SK-N-SH (cell line): ENCODE data around the gene CRIP3. TPM values are rescaled to one million over a fixed set of nuclear protein-coding genes. Genes with fewer than 3 reads are reported as not detected.

Experiments used
- CTCF ChIA-PET: fragments of 300-600, 350-600 bp; formaldehyde crosslinking; extraction: SDS; loops from one replicate; lab custom pipeline; 2021; lab: Yijun Ruan, JAX
- POLR2A ChIA-PET: fragments of 350-600 bp; sonication (Branson Sonifier 250); formaldehyde crosslinking; extraction: SDS; loops from one replicate; lab custom pipeline; 2020; ENCODE audit warnings: antibody characterized with exemption, inconsistent platforms; lab: Yijun Ruan, JAX
- DNase-seq: peaks from one replicate; pipeline ENCODE4 v3.0.0; 2012
- H2AFZ ChIP-seq: fragments of 200-600 bp; sonication (generic); 2 replicates; pipeline ENCODE4 v1.8.1; 2016; ENCODE audit warnings: antibody characterized with exemption, mild to moderate bottlenecking, low read depth
- H3F3A ChIP-seq: fragments of 200-600 bp; sonication (generic); replicated peaks from 2 replicates; pipeline ENCODE3; 2016; ENCODE audit warnings: antibody characterized with exemption, mild to moderate bottlenecking; ENCODE audit not compliant: insufficient read depth
- H3K27ac ChIP-seq, 2 experiments: fragments of 200-500 bp in 1 of 2; fragments of 200-600 bp in 1 of 2; sonication (Bioruptor generic) in 1 of 2; sonication (generic), shearing (Covaris generic) in 1 of 2; 2 replicates each; pipeline versions ENCODE4 v1.5.1 to v1.6.1; 2014 to 2016; ENCODE audit warnings: low read depth in 2 of 2, inconsistent platforms in 1 of 2, low read length in 1 of 2, mild to moderate bottlenecking in 1 of 2, mixed read lengths in 1 of 2
- H3K27me3 ChIP-seq: fragments of 200-600 bp; sonication (generic), shearing (Covaris generic); 2 replicates; pipeline ENCODE4 v1.6.1; 2016; ENCODE audit warnings: mixed run types; ENCODE audit not compliant: insufficient read depth
- H3K36me3 ChIP-seq, 2 experiments: fragments of 200-500 bp in 1 of 2; fragments of 200-600 bp in 1 of 2; sonication (Bioruptor generic) in 1 of 2; sonication (generic) in 1 of 2; replicated peaks in 1 of 2; 2 replicates each; pipeline versions ENCODE3 to v1.5.1; 2014 to 2016; ENCODE audit warnings: low read length in 1 of 2, mild to moderate bottlenecking in 1 of 2; ENCODE audit not compliant: insufficient read depth in 2 of 2, control insufficient read depth in 1 of 2
- H3K4me1 ChIP-seq, 2 experiments: fragments of 200-500 bp in 1 of 2; fragments of 200-600 bp in 1 of 2; sonication (Bioruptor generic) in 1 of 2; sonication (generic), shearing (Covaris generic) in 1 of 2; 2 replicates each; pipeline versions ENCODE4 v1.5.1 to v1.6.1; 2014 to 2016; ENCODE audit warnings: low read depth in 1 of 2, low read length in 1 of 2, mixed run types in 1 of 2; ENCODE audit not compliant: insufficient read depth in 2 of 2, control insufficient read depth in 1 of 2
- H3K4me2 ChIP-seq: fragments of 200-600 bp; sonication (generic), shearing (Covaris generic); 2 replicates; pipeline ENCODE4 v1.6.1; 2017; ENCODE audit warnings: mixed run types
- H3K4me3 ChIP-seq, 2 experiments: fragments of 200-500 bp in 1 of 2; fragments of 200-600 bp in 1 of 2; sonication (Bioruptor generic) in 1 of 2; sonication (generic), shearing (Covaris generic) in 1 of 2; 2 replicates each; pipeline versions ENCODE4 v1.5.1 to v1.8.1; 2014 to 2016; ENCODE audit warnings: low read depth in 2 of 2, inconsistent platforms in 1 of 2, low read length in 1 of 2, mild to moderate bottlenecking in 1 of 2, mixed read lengths in 1 of 2, moderate library complexity in 1 of 2
- H3K79me2 ChIP-seq: fragments of 200-600 bp; sonication (generic); 2 replicates; pipeline ENCODE4 v1.8.1; 2017; ENCODE audit warnings: mild to moderate bottlenecking; ENCODE audit not compliant: insufficient read depth
- H3K9ac ChIP-seq: fragments of 200-600 bp; sonication (generic); 2 replicates; pipeline ENCODE4 v1.6.1; 2017; ENCODE audit warnings: mixed run types
- H3K9me2 ChIP-seq: fragments of 200-600 bp; sonication (generic); 2 replicates; pipeline ENCODE4 v1.6.1; 2017; ENCODE audit warnings: mixed run types
- H3K9me3 ChIP-seq: fragments of 200-600 bp; sonication (generic); 2 replicates; pipeline ENCODE4 v1.6.1; 2017; ENCODE audit warnings: mixed run types, mild to moderate bottlenecking, moderate library complexity
- H4K20me1 ChIP-seq: fragments of 200-600 bp; sonication (generic); 2 replicates; pipeline ENCODE4 v1.6.1; 2017; ENCODE audit warnings: mild to moderate bottlenecking, mixed run types; ENCODE audit not compliant: insufficient read depth
- CTCF ChIP-seq: fragments of 200-600 bp; sonication (generic); IDR thresholded peaks from 2 replicates; pipeline ENCODE4 v1.6.1; 2017; ENCODE audit warnings: antibody characterized with exemption, mild to moderate bottlenecking, moderate library complexity
- FOXJ3 ChIP-seq: sonication (generic); formaldehyde crosslinking; IDR thresholded peaks from 2 replicates; pipeline ENCODE4 v1.5.1; 2020; ENCODE audit warnings: mild to moderate bottlenecking, missing genetic modification reagents
- JUND ChIP-seq: IDR thresholded peaks from 2 replicates; pipeline ENCODE4 v1.4.0; 2012
- MEF2A ChIP-seq: IDR thresholded peaks from 2 replicates; pipeline ENCODE4 v1.4.0; 2012; ENCODE audit warnings: low read depth, borderline replicate concordance
- POLR2AphosphoS5 ChIP-seq: IDR thresholded peaks from 2 replicates; pipeline ENCODE4 v1.6.1; 2012; ENCODE audit warnings: low read depth, low read length
- RAD21 ChIP-seq: IDR thresholded peaks from 2 replicates; pipeline ENCODE4 v1.6.1; 2012; ENCODE audit warnings: mild to moderate bottlenecking, low read length
- SMC3 ChIP-seq: IDR thresholded peaks from 2 replicates; pipeline ENCODE4 v1.6.1; 2012; ENCODE audit warnings: low read depth, low read length, improper control_type of control experiment
- TAF1 ChIP-seq: IDR thresholded peaks from 2 replicates; pipeline ENCODE4 v1.6.1; 2012; ENCODE audit warnings: low read depth, mild to moderate bottlenecking, low read length, moderate library complexity, borderline replicate concordance
- WGBS: methylation state at CpG from one replicate; pipeline ENCODE4 v1.1.6; 2017; ENCODE audit warnings: low lambda C conversion rate; 5-methylcytosine and 5-hydroxymethylcytosine counted together
- polyA plus RNA-seq, 3 experiments: library from polyadenylated mRNA; depleted of rRNA; stranded (reverse); fragments of >200 nt; gene quantifications; 2 replicates each; pipeline ENCODE4 v1.2.3, GENCODE V29; 2012

The CRIP3 gene
- polyA plus RNA-seq, 1 of the 3 experiments (the other 2 are of a cell fraction) = not detected

GRCh38 chr6:43263314-43264178 lies 45.1 kb downstream of the CRIP3 start:
- H2AFZ ChIP-seq = no peak overlapping the region
- ChIA-PET CTCF (interaction anchor here (0.8 to 1.0 kb wide), 2 partner anchors 12 to 14 kb away, joined by 3 read pairs; no protein-coding TSS in a partner anchor), POLR2A (no interaction called here)
- H3K9me3 ChIP-seq = no peaks in the 10 kb centered on the region
- no peak overlapping the region for H3K4me2 ChIP-seq
- 74% methylated on average over 8 of the region's 12 CpGs for WGBS
- no peaks in the 10 kb centered on the region for H3K36me3 ChIP-seq
- no peaks in the 10 kb centered on the region for H3K79me2 ChIP-seq
- no peaks in the 10 kb centered on the region for H3K27me3 ChIP-seq
- H3K4me1 ChIP-seq = peaks cover 0 to 6% of the 10 kb centered on the region in 2 experiments; a peak in 1 of 4 replicates
- H4K20me1 ChIP-seq = no peaks in the 10 kb centered on the region
- H3K4me3 ChIP-seq = no peak overlapping the region; a peak in 1 of 4 replicates
- peak; percentile 68 for DNase-seq
- TF ChIP-seq SMC3 (peak; percentile 70), CTCF (peak; percentile 77), RAD21 (peak; percentile 77), FOXJ3 (CRISPR knock-in tag) (no peak)
- H3F3A ChIP-seq = no peaks in the 10 kb centered on the region
- no peaks in the 10 kb centered on the region for H3K9me2 ChIP-seq
- no peak overlapping the region for H3K9ac ChIP-seq
- H3K27ac ChIP-seq = no peak overlapping the region

DNA sequence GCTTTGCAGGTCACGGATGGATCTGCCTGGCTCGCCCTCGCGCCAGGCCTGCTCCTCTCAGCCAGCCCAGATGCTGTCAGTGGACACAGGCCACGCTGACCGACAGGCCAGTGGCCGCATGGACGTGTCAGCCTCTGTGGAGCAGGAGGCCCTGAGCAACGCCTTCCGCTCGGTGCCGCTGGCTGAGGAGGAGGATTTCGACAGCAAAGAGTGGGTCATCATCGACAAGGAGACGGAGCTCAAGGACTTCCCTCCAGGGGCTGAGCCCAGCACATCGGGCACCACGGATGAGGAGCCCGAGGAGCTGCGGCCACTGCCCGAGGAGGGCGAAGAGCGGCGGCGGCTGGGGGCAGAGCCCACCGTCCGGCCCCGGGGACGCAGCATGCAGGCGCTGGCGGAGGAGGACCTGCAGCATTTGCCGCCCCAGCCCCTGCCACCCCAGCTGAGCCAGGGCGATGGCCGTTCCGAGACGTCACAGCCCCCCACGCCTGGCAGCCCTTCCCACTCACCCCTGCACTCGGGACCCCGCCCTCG lies 45.8 kb downstream of the CRIP3 start:
- WGBS = 93% methylated on average over 24 of the region's 39 CpGs
- Histone ChIP-seq H3K36me3 (no peaks in the 10 kb centered on the region), H3K4me2 (no peak overlapping the region), H3K79me2 (no peaks in the 10 kb centered on the region), H3K27me3 (no peaks in the 10 kb centered on the region), H2AFZ (no peak overlapping the region), H3K9me2 (no peaks in the 10 kb centered on the region), H3K4me1 (no peaks in the 10 kb centered on the region; a peak in 1 of 4 replicates), H3K4me3 (no peak overlapping the region), H4K20me1 (no peaks in the 10 kb centered on the region), H3K9ac (no peak overlapping the region), H3K27ac (no peak overlapping the region), H3F3A (no peaks in the 10 kb centered on the region), H3K9me3 (no peaks in the 10 kb centered on the region)
- ChIA-PET POLR2A (no interaction called here), CTCF (interaction anchor here (1.0 kb wide), 1 partner anchor 13 kb away, joined by 3 read pairs; no protein-coding TSS in a partner anchor)
- TF ChIP-seq TAF1 (no peak), POLR2AphosphoS5 (no peak), JUND (no peak), MEF2A (no peak)
- no peak for DNase-seq
